ENCODE data around the gene HIVEP1.
A peak's percentile ranks its signal among the peaks of the same experiment; 100 is the strongest.

- no peak for TF ChIP-seq CTCF (IDR thresholded peaks at IDR 0.05)
- peak; percentile 11 for TF ChIP-seq POLR2A (IDR thresholded peaks at IDR 0.05)
Measured at GRCh38 chr6:12012558-12013306, 620 bp downstream of the HIVEP1 start.
